Glutamatergic neuron (in vitro differentiated cells): ENCODE results near the gene IFITM1. TPM values are rescaled to one million over a fixed set of nuclear protein-coding genes. Genes with fewer than 3 reads are reported as not detected.
"Not testable (repeated sequence)": the region's sequence is repeated elsewhere in the genome, so short reads cannot be mapped to it uniquely, and the experiment has no call there.

Experiments
- DNase-seq: peaks from one replicate; pipeline ENCODE4 v3.0.0; 2022
- H3K27ac Mint-ChIP-seq: one replicate; pipeline ENCODE4 v1.8.0; 2020; ENCODE audit warnings: mild to moderate bottlenecking, mixed read lengths, inconsistent platforms; ENCODE audit not compliant: unreplicated experiment
- H3K27me3 Mint-ChIP-seq: one replicate; pipeline ENCODE4 v1.8.0; 2020; ENCODE audit warnings: mild to moderate bottlenecking, moderate library complexity, mixed read lengths, inconsistent platforms; ENCODE audit not compliant: unreplicated experiment
- H3K36me3 Mint-ChIP-seq: one replicate; pipeline ENCODE4 v1.8.0; 2020; ENCODE audit warnings: mild to moderate bottlenecking, mixed read lengths, inconsistent platforms; ENCODE audit not compliant: unreplicated experiment
- H3K4me1 Mint-ChIP-seq: one replicate; pipeline ENCODE4 v1.8.0; 2020; ENCODE audit warnings: mild to moderate bottlenecking, low read depth, mixed read lengths, inconsistent platforms; ENCODE audit not compliant: unreplicated experiment
- H3K4me3 Mint-ChIP-seq: one replicate; pipeline ENCODE4 v1.8.0; 2020; ENCODE audit warnings: mild to moderate bottlenecking, mixed read lengths, inconsistent platforms; ENCODE audit not compliant: unreplicated experiment
- H3K9me3 Mint-ChIP-seq: one replicate; pipeline ENCODE4 v1.8.0; 2020; ENCODE audit warnings: mild to moderate bottlenecking, moderate library complexity, mixed read lengths, inconsistent platforms; ENCODE audit not compliant: unreplicated experiment
- CTCF ChIP-seq: fragments of 200-600 bp; sonication (generic); IDR thresholded peaks from one replicate; pipeline ENCODE4 v1.5.0; 2021; ENCODE audit not compliant: partially characterized antibody, unreplicated experiment
- total RNA-seq: library from RNA; stranded (reverse); fragmentation: NEBNext Ultra II Directional; extraction: Animal tissue kit (Norgen Biotek cat#: 25700); gene quantifications from one replicate; pipeline ENCODE4 v1.2.1, GENCODE V29; 2021; ENCODE audit not compliant: unreplicated experiment

The IFITM1 gene
- total RNA-seq, 1 donor from 2014 or later, result 2.6 TPM

GRCh38 chr11:324156-324555 is 10.3 kb downstream of the IFITM1 start:
- no peaks in the 10 kb centered on the region for H3K9me3 Mint-ChIP-seq
- no peak overlapping the region for H3K27ac Mint-ChIP-seq
- H3K4me1 Mint-ChIP-seq, result peaks cover 11% of the 10 kb centered on the region
- no peak for TF ChIP-seq CTCF
- H3K36me3 Mint-ChIP-seq, result no peaks in the 10 kb centered on the region
- peaks cover 9% of the 10 kb centered on the region for H3K27me3 Mint-ChIP-seq
- DNase-seq, result no peak
- no peak overlapping the region for H3K4me3 Mint-ChIP-seq

GRCh38 chr11:324593-325517 is 11.0 kb downstream of the IFITM1 start:
- peaks cover 11% of the 10 kb centered on the region for H3K4me1 Mint-ChIP-seq
- H3K36me3 Mint-ChIP-seq, DNase-seq, H3K27me3 Mint-ChIP-seq, H3K9me3 Mint-ChIP-seq, H3K4me3 Mint-ChIP-seq, H3K27ac Mint-ChIP-seq: not testable (repeated sequence)

GRCh38 chr11:325796-326591 is 12.2 kb downstream of the IFITM1 start:
- H3K4me3 Mint-ChIP-seq, result no peak overlapping the region

GRCh38 chr11:326592-326841 is 12.7 kb downstream of the IFITM1 start:
- Mint-ChIP-seq H3K27ac (no peak overlapping the region), H3K36me3 (no peaks in the 10 kb centered on the region), H3K27me3 (peaks cover 5% of the 10 kb centered on the region), H3K4me1 (peaks cover 9% of the 10 kb centered on the region), H3K9me3 (no peaks in the 10 kb centered on the region), H3K4me3 (no peak overlapping the region)
- no peak for DNase-seq
- no peak for TF ChIP-seq CTCF

More at GRCh38 chr11:325796-326591, 12.2 kb downstream of the IFITM1 start:
- H3K27me3 Mint-ChIP-seq, result peaks cover 5% of the 10 kb centered on the region
- no peaks in the 10 kb centered on the region for H3K36me3 Mint-ChIP-seq
- no peak overlapping the region for H3K27ac Mint-ChIP-seq
- no peak for DNase-seq
- peaks cover 9% of the 10 kb centered on the region for H3K4me1 Mint-ChIP-seq
- no peak for TF ChIP-seq CTCF
- no peaks in the 10 kb centered on the region for H3K9me3 Mint-ChIP-seq

GRCh38 chr11:326842-327580 is 13.2 kb downstream of the IFITM1 start:
- TF ChIP-seq CTCF, result no peak
- Mint-ChIP-seq H3K9me3 (no peaks in the 10 kb centered on the region), H3K27me3 (peaks cover 5% of the 10 kb centered on the region), H3K36me3 (no peaks in the 10 kb centered on the region), H3K4me3 (no peak overlapping the region), H3K4me1 (peaks cover 9% of the 10 kb centered on the region), H3K27ac (no peak overlapping the region)
- DNase-seq, result no peak
